COLO668 (cell line): Measurements from ENCODE around the gene SPTLC2.

ENCODE experiments used
- DNase-seq: peaks from one replicate; lab custom pipeline; 2025; ENCODE audit not compliant: unreplicated experiment; lab: John Stamatoyannopoulos, UW

SPTLC2 gene

DNA sequence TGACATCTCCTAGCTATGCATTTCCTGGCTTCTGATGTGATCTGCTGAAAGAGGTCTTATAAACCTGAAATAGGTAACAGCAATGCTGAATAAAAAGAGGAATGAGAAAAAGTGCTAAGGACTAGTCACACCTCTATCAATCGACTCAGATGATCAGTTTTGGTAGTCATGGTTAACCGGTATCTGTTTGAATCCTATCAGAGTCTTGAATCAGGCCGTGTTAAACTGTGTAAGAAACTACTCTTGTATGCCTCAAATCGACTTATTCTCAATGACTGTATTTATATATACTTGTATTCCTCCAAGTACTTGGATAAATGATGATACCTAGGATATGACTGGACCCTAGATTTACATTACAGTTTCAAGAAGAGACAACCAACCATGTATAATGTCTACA is 107.1 kb downstream of the SPTLC2 start:
- DNase-seq, result no peak

DNA sequence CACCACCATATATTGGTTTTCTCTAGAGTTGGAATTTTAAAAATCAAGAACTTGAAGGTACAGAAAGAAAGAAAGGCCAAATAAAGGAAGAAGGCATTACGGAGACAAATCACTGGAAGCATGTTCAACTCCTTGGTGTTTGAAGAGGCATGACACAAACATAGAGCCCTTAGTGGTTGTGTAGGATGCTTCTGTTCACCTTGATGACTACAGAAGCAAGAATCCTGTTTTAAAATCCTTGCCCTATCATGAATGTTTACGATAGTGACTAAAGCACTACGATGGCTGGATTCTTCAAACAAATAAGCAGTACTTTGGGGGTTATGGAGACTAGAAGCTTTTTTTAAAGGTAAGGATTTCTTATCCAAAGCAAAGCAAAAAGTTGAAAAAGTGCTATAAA is 107.6 kb downstream of the SPTLC2 start:
- DNase-seq, result no peak

- no peak for DNase-seq
These were observed 108.2 kb downstream of the SPTLC2 start for GRCh38 chr14:77508249-77508648.

DNA sequence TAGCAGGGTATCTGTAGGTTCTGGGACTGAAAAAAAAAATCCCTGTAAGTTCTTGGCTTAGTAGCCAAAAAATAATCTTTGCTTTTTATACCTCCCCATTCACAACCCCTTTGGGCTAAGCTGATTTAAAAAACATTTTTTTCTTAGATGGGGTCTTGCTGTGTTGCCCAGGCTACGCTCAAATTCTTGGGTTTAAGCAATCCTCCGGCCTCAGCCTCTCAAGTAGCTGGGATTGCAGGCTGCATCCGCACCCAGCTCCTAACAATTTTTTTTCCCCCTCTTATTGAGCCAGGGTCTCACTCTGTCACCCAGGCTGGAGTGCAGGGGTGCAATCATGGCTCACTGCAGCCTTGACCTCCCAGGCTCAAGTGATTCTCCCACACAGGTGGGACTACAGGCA is 108.7 kb downstream of the SPTLC2 start:
- DNase-seq, result no peak

DNA sequence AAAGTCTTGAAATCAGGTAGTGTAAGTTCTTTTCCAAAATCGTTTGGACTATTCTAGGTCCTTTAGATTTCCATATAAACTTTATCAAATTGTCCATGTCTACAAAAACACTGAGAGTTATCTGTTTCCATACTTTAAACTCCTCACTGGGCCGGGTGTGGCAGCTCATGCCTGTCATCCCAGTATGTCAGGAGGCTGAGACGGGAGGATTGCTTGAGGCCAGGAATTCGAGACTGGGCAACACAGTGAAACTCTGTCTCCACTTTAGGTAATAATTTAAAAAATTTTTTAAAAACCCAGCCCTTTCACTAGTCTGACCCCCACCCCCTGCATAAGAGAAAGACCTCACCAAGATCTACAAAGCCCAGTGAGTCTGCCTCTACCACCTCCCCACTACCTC is 111.4 kb downstream of the SPTLC2 start:
- no peak for DNase-seq

DNA sequence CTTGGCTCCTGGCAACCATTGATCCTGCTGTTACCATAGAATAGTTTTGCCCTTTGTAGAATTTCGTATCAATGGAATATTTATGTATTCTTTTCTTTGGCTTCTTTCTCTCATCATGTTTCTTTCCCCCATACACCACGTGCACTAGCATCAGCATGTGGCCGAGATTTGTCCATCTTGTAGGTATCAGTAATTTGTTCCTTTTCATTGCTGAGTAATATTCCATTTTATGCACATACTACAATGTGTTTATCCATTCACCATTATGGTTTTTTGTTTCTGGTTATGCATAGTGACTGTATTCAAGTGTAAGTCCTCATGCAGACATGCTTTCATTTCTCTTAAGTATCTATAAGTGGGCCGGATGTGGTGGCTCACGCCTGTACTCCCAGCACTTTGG is 113.3 kb downstream of the SPTLC2 start:
- DNase-seq, result no peak

- DNase-seq, result no peak
These were observed 114.2 kb downstream of the SPTLC2 start for GRCh38 chr14:77502109-77502782.

- peak; percentile 58 for DNase-seq
These were observed 117.4 kb downstream of the SPTLC2 start for GRCh38 chr14:77498984-77499527.

DNA sequence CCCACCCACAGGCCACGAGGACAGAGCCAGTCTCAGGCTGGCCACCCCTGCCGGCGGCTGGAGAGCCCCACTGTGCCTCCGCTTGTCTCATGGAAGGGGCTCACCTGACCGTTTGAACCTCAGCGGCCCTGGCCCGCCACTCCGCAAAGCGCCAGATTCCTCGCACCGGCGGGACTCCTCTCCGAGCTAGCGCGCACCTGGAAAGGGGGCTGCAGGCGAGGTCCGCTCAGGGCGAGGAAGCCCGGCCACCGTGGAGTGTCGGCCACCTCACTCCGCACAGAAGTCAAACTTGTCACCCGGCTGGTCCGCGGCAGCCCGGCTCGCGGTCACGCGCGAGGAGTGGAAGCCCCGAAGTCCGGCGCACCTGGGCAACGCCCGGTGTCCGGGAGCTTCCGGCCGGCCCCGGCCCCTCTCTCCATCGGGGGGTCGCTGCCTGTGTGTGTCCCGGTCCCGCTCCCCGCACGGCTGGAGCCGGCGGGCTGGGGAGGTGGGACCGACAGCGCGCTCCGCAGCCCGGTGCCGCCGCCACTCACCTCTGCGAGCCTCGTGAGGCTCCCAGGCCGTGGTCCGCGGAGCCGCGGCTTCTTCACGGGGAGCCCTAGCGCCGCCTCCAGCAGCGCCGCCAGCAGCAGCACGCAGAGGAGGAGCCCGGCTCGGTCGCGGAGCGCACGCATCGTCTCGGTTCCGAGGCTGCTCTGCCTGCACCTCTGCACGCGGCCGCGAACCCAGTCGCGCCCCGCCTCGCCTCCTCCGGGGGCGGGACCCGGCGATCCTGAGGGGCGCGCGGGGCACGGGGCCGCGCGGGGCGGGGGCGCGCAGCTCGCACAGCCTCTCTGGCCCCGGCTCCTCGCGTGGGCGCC is 118.1 kb downstream of the SPTLC2 start, which contains the start of gene ISM2:
TSS of gene ISM2 (minus strand) at position 697 of the 860 bp plus-strand sequence. CDS start at position 674, 23 bp downstream.
- peak; percentile 79 for DNase-seq

DNA sequence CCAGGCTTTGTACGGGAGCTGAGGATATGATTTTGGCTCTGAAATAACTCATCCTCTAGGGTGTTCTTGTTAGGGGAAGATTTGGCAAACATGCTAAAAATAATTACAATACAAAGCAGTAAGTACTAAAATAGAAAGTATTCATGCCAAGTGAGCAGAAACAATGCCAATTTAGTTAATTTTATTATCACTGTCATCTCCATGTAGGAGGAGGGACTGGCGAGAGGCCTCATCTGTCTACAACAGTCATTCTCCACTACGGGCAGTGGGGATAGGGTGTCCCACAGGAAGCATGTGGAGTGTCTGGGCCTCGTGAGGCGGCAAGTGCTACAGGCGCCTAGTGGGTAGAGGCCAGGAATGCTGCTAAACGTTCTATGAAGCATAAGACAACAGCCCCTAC is 121.1 kb downstream of the SPTLC2 start:
- DNase-seq, result no peak

GRCh38 chr14:77491056-77491455 is 125.4 kb downstream of the SPTLC2 start:
- DNase-seq, result no peak

GRCh38 chr14:77490347-77490986 is 126.0 kb downstream of the SPTLC2 start:
- no peak for DNase-seq

DNA sequence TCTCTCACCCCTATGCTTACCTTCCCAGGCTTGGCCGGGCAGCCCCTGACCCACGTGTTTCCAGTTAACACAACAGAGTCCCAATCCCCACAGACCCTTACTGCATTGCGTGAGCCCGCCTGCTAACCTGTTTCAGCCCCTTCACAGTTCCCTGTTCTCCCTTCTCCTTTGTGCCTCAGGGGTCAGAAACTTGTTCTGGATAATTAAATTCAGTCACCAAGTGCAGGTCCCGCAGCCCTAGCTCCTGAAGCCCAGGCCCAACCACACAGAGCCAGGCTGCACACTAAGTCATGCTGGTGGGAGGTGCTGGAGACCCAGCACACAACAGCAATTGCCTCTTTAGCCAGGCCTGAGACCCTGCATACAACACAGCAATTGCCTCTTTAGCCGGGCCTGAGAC is 127.4 kb downstream of the SPTLC2 start:
- no peak for DNase-seq

GRCh38 chr14:77488558-77488957 is 127.9 kb downstream of the SPTLC2 start:
- DNase-seq, result no peak

DNA sequence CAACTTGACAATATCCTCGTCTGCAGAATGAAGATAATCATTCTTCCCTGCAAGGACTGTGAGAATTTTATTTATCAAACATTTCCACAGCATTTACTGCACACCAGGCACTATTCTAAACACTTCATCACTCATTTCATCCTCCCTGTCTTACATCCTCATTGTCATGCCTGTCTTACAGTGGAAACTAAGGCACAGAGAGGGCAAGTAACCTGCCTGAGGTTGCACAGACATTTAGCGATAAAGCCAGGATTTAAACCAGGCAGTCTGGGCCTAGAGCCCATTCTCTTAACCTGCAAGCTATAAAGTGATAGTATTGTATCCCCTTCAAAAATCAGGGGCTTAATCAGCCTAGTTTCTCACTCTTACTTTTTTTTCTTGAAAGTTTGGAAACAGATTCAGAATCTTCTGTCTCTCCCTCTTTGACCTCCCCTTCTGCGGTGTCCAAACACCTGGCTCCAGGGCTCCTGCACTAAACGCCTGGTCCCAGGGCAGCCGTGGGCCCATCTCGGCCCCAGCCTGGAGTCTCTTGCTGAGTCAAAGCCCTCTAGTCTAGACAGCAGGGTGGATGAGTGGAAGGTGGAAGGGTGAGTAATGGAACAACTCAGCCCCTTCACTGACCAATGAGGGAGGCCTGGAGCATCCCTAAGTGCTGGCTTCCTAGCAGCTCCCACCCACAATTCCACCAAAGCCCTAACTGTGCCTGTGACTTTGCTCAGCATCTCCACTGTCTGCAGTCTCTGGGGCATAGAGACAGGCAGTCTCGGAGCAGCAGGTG is 130.3 kb downstream of the SPTLC2 start:
- no peak for DNase-seq

- no peak for DNase-seq
These were observed 131.2 kb downstream of the SPTLC2 start for GRCh38 chr14:77485256-77485655.

DNA sequence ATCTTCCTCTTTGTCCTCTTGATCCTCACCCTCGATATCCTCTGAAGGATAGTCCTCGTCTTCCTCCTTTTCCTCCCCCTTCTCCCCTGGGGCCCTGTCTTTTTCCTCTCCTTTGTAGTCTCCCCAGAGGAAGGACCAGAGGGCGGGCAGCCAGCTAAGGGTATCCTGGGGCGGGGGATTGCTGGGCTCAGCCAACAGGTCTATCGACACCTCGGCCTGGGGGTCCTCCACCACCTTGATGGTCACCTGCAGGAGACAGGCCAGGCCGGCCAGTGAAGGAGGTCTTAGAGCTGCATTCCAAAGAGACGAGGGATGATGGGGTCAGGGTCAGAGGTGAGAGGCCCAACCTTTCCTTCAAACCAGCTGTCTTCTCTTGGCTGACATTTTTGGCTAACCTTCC is 134.0 kb downstream of the SPTLC2 start:
- DNase-seq, result no peak

- DNase-seq, result no peak
These were observed 137.6 kb downstream of the SPTLC2 start for GRCh38 chr14:77478796-77479195.

GRCh38 chr14:77478029-77478428 is 138.4 kb downstream of the SPTLC2 start:
- DNase-seq, result no peak

DNA sequence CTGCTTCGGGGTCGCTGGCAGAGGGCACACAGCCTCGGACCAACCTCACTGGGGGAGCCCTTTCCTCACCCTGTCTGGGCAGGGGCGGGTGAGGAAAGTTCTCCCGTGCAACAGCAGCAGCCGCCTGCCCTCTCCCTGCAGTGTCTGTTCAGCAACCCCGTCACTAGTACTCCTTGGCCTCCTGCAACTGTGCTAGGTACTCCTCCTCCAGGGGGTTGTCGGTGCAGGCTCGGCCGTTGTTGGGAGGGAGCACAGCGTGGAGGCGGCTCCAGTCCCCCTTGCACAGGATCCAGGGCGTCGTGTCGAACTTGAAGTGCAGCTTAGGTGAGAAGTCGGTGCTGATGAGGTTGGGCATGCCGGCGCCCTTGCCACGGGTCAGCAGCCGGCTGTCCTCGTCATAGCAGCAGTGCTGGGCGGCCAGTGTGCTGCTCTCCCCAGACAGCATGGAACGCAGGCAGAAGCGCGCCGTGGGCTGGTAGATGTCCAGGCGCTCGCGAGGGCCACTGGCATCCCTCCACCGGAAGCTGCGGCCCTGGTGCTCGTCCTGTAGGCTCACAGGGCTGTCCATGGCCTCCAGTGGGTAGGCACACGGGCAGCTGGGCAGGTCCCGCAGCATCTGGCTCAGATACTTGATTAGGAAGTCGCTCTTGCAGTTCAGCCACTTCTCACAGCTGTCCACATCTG is 140.9 kb downstream of the SPTLC2 start:
- DNase-seq, result no peak
